ENCODE data around the gene SUCO.

SUCO gene

DNA sequence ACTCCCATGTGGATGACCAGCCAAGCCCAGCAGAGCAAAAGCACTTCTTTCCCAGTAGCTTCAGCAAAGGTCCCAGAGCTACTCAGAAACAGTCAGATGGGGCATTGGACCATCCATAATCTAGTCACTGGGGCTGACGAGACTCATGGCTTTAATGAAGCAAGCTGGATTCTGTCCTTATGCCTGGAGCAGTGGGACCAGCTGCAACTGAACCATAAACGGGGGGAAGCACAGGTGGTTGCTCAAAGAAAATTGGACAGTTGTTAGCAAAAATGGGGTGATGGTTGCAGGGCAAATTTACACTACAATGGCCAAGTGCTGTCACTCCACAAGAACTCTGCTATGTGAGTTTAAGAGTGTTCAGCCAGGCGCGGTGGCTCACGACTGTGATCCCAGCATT lies 108.5 kb downstream of the SUCO start:
- no peak for DNase-seq

DNA sequence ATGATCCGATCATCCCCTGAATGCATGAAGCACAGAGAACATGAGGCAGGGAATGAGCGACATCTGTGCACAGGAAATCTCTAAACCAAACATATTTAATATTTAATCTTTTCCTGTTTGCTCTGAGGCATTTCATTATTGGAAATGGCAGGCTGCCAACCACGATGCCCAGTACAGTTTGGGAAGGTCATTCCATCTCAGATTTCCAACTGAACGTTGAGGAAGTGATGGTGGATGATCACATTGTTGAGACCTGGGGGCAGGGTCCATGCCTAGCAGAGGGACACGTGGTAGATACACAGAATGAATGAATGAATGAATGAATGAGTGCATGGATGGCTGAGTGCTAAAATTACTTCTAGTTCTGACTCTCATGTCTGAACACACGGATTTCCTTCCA lies 110.0 kb downstream of the SUCO start:
- DNase-seq, result no peak

DNA sequence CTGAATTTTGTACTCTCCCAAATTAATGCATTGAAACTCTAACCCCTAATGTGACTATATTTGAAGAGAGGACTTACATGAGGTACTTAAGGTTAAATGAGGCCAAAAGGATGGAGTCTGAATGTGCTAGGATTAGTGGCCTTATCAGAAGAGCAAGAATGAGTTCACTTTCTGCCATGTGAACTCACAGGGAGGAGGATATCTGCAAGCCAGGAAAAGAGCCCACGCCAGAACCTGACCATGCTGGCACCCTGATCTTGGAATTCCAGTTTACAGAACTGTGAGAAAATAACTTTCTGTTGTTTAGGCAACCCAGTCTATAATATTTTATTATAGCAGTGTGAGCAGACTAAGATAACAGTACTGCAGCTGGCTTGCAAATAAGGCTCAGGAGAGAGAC lies 113.7 kb downstream of the SUCO start:
- DNase-seq, result no peak

DNA sequence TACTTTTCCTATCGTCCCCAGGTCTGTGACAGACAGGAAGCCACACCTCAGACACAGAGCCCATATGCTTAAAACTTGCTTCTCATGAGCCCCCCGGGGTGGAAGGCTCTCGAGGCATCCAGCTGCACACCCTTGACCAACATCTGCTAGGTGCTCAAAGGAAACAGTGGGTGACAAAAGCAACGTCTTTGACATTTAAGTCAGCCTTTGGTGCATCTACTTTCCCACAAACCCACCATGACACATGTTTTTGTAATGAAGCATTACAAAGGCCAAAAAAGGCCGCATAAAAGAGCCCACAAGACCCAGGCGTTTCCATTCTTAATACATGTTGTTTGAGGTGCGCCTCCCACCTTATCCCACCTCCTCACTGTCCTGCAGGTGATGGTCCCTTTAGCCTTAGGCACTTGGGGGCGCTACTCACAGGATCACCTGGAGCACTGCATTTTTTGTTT lies 114.2 kb downstream of the SUCO start:
- no peak for DNase-seq

DNA sequence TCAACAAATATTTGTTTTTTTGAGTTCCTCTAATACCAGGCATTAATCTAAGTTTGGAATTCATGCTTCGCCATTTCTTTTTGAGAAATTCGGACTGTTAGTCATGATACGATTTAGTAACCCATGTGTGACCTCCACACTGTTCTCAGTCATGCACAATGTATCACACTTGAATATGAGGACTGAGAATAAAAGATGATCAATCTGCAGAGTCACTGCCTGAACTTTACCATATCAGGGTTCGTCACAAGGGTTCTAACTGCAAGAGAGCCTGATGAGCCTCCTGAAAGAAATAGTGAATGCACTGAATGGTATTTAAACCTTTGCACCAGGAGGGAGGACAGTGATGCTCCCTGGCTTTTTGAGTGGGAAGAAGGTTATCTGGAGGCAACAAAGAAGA lies 115.0 kb downstream of the SUCO start:
- DNase-seq, result no peak

DNA sequence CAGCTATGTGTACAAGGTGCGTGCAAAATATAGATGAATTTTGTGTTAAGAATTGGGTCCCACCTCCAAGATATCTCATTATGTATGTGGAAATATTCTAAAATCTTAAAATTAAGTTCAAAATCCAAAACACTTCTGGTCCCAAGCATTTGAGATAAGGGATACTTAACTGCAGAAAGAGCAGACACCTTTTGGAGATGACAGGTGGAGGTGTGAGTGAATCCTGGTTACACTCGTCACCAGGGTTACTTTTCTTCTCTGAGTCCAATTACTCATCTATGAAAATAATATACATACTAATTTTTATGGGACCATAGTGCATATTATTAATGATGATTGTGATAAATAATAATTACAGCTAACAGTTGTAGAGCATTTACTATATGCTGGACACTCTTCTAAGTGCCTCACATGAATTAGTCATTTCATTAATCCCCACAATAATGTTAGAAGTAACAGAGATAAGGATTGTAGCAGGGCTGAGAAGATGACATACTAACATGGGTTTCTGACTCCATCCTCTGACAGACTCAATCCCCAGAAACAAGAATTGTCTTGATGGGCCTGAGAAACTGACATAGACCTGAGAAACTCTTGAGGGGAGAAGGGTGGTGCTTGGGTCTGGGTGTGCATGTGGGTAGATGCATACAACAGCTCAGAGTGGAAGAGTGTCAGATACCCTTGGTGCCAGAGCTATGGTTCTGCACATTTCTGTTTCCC lies 117.7 kb downstream of the SUCO start:
- no peak for DNase-seq

DNA sequence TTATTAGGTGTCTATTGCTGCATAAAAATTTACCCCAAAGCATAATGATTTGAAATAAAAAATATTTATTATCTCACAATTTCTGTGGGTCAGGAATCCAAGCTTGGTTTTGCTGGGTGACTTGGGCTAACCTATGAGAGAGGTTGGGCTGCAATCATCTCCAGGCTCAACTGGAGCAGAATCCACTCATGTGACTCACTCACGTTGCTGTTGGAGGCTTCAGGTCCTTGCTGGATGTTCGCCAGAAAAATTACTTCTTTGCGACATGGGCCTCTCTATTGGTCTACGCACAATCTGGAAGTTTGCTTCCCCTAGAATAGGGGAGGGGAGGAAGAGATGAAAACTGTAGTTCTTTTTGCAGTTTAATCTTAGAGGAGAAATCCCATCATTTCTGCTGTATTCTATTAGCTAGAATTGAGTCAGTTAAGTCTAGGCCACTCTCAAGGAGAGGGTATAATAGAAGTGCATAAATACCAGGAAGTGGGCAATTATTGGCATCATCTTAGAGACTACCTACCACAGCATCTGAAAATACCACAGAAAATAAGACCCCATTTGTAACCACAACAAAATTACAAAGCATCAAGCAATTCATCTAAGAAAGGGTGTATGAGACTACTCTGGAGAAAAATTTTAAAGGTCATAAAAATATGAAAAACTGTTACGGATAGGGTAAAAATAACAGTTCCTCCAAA lies 120.2 kb downstream of the SUCO start:
- no peak for DNase-seq

DNA sequence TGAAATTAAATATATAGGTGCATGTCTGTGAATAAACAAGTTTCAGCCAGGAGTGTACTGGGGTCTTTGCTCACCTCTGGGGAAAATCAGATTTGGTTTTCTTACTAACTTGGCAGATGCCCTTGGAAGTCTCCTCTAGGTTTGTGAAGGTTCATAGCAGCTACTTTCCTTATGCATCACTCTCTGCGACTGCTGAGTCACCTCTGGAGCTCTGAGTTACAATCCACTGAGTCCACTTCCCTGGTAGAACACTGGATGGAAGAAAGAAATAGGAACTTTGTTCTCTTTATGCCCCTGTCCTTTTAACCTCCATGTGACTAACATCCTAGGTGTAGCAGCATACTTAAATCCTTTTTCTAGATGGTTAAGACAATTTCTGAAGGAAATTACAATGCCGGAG lies 121.6 kb downstream of the SUCO start:
- DNase-seq, result no peak

DNA sequence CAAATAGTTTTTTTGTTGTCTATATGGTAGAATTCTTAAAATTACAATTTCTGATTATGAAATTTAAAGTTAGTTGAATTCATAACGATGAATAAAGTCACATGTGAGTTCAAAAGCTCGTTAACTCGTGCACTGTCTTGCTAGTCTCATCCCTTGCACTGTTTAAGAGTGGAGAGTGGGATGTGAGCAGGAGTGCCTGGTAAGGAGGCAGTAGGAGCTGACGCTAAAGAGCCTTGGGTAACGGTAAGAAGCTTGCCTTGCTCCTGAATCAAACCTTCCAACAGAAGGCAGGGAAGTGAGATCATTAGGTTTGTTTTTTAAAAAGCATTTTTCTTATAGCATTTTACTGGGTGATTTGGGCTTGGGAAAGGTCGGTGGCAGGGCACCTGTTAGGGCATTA lies 123.6 kb downstream of the SUCO start:
- no peak for DNase-seq

DNA sequence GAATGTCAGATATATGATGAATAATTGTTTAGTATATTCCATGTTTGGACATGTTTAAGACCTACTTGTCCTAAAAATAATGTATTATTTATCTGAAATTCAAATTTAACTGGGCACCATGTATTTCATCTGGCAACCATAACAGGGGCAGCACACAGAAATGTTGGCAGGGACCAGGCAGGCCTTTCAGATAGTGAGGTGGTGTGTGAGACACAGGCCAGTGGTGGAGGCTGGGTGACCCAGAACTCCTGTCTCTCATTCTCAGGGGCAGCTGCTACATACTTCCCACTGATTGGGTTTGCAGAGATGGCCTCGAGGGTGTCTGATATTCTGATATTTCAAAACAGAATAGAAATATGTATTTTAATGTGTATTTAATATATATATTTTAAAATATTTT lies 124.6 kb downstream of the SUCO start:
- peak in 4 of 56 donors; percentile 6 to 10 (median 6) for DNase-seq

DNA sequence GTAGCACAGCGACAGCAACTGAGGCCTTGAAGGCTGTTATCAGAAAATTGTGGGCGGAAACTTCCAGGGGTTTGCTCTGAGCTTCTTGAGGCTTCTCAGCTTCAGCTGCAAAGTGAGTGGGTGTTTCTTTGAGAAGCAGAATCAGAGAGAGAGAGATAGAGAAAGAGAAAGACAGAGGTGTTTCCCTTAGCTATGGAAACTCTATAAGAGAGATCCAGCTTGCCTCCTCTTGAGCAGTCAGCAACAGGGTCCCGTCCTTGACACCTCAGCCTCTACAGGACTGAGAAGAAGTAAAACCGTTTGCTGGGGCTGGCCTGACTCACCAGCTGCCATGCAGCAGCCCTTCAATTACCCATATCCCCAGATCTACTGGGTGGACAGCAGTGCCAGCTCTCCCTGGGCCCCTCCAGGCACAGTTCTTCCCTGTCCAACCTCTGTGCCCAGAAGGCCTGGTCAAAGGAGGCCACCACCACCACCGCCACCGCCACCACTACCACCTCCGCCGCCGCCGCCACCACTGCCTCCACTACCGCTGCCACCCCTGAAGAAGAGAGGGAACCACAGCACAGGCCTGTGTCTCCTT lies 126.0 kb downstream of the SUCO start, which contains the start of gene FASLG:
Gene FASLG, plus strand, starts transcription at position 233 of the 583 bp plus-strand sequence. Its CDS starts 99 bp downstream, at position 332.
- DNase-seq, result peak in 5 of 56 donors; percentile 2 to 12 (median 6)

DNA sequence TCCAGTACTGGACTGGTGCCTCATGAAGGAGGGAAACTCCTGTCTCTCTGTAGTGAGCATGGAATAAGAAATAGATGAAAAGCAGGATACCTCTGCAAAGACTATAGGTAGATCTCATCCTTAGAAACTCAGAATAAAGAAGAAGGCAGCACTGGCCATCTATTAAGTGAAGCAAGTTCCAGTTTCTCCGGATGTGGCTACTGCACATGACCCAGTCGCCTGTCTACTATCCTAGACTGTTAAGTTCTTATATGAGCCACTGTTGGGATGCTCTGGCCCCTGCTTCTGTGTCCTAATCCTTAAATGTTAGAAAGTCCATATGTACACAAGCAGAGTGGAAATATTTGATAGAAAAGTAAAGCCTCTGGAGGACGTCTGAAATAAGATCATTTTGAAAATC lies 128.2 kb downstream of the SUCO start:
- no peak for DNase-seq
